ENCODE measurements around the gene SLC25A12. TPM values are rescaled to one million over a fixed set of nuclear protein-coding genes. Genes with fewer than 3 reads are reported as not detected.

SLC25A12 gene
- total RNA-seq, 2 experiments from 2014 or later: 28.1 to 32.3 TPM

- H3K9me3 ChIP-seq (ENCODE audit: low read length): no peaks in the 10 kb centered on the region
- POLR2A ChIA-PET: interaction anchor here (1.2 to 2.3 kb wide), 2 partner anchors 13 to 17 kb away, joined by 3 to 16 read pairs; partner anchors contain the start of gene HAT1
- no peaks in the 10 kb centered on the region for H3K4me1 ChIP-seq (ENCODE audit: insufficient read depth, low read length, poor library complexity, severe bottlenecking)
- no TSS peak for BruUV-seq (replicated peaks)
- H3K27ac ChIP-seq (ENCODE audit: low read depth, low read length, poor library complexity, severe bottlenecking): no peak overlapping the region
- H3K4me2 ChIP-seq (ENCODE audit: low read length): no peak overlapping the region
- no peak overlapping the region for H3K4me3 ChIP-seq (ENCODE audit: low read depth, low read length, poor library complexity, severe bottlenecking)
- DNase-seq (ENCODE audit: low spot score): no peak
- peaks cover 100% of the 10 kb centered on the region for H3K79me2 ChIP-seq (ENCODE audit: insufficient read depth, low read depth, low read length)
- CTCF ChIA-PET (ENCODE audit: unreplicated experiment): interaction anchor here (0.5 to 0.7 kb wide), 2 partner anchors 10 to 17 kb away, joined by 3 read pairs; partner anchors contain the start of gene HAT1
- TF ChIP-seq EZH2phosphoT487 (IDR thresholded peaks at IDR 0.05; ENCODE audit: borderline replicate concordance, low read depth, low read length) (no peak), CTCF (conservative IDR thresholded peaks at IDR 0.05; ENCODE audit: low read length) (no peak)
- peaks cover 79% of the 10 kb centered on the region for H3K36me3 ChIP-seq (ENCODE audit: insufficient read depth, low read length)
- H2AFZ ChIP-seq (ENCODE audit: low read length): no peak overlapping the region
- no peaks in the 10 kb centered on the region for H3K9me2 ChIP-seq (ENCODE audit: insufficient read depth, low read length)
- intact Hi-C loops (cut with micrococcal nuclease; ENCODE audit: unreplicated experiment): no loop called here
- peaks cover 13% of the 10 kb centered on the region; the same call in 1 of the 2 replicates for H4K20me1 ChIP-seq (ENCODE audit: insufficient read depth, low read length)
These were observed 45.7 kb upstream of the SLC25A12 start for GRCh38 chr2:171939743-171940071.

- H2AFZ ChIP-seq (ENCODE audit: low read length): no peak overlapping the region
- peaks cover 79% of the 10 kb centered on the region for H3K36me3 ChIP-seq (ENCODE audit: insufficient read depth, low read length)
- TF ChIP-seq CTCF (conservative IDR thresholded peaks at IDR 0.05; ENCODE audit: low read length) (no peak), EZH2phosphoT487 (IDR thresholded peaks at IDR 0.05; ENCODE audit: borderline replicate concordance, low read depth, low read length) (no peak)
- no peak overlapping the region for H3K4me2 ChIP-seq (ENCODE audit: low read length)
- H3K79me2 ChIP-seq (ENCODE audit: insufficient read depth, low read depth, low read length): peaks cover 98% of the 10 kb centered on the region
- ChIA-PET CTCF (ENCODE audit: unreplicated experiment) (interaction anchor here (0.5 kb wide), 1 partner anchor 17 kb away, joined by 3 read pairs; the partner anchor contains the start of gene HAT1), POLR2A (interaction anchor here (1.0 to 2.3 kb wide), 3 partner anchors 13 to 17 kb away, joined by 3 to 16 read pairs (median 4); partner anchors contain the start of gene HAT1)
- intact Hi-C loops (cut with micrococcal nuclease; ENCODE audit: unreplicated experiment): no loop called here
- BruUV-seq (replicated peaks): no TSS peak
- no peak overlapping the region for H3K27ac ChIP-seq (ENCODE audit: low read depth, low read length, poor library complexity, severe bottlenecking)
- H4K20me1 ChIP-seq (ENCODE audit: insufficient read depth, low read length): peaks cover 13% of the 10 kb centered on the region; the same call in 1 of the 2 replicates
- H3K4me3 ChIP-seq (ENCODE audit: low read depth, low read length, poor library complexity, severe bottlenecking): no peak overlapping the region
- no peaks in the 10 kb centered on the region for H3K9me2 ChIP-seq (ENCODE audit: insufficient read depth, low read length)
- DNase-seq (ENCODE audit: low spot score): no peak
- H3K9me3 ChIP-seq (ENCODE audit: low read length): no peaks in the 10 kb centered on the region
- H3K4me1 ChIP-seq (ENCODE audit: insufficient read depth, low read length, poor library complexity, severe bottlenecking): no peaks in the 10 kb centered on the region
These were observed 45.2 kb upstream of the SLC25A12 start for GRCh38 chr2:171939058-171939742.

- POLR2A ChIA-PET: no interaction called here
- no peak for TF ChIP-seq CTCF (conservative IDR thresholded peaks at IDR 0.05; ENCODE audit: low read length)
- TF ChIP-seq EZH2phosphoT487 (IDR thresholded peaks at IDR 0.05; ENCODE audit: borderline replicate concordance, low read depth, low read length): no peak
- Histone ChIP-seq H3K27ac (ENCODE audit: low read depth, low read length, poor library complexity, severe bottlenecking) (no peak overlapping the region), H3K79me2 (ENCODE audit: insufficient read depth, low read depth, low read length) (peaks cover 94% of the 10 kb centered on the region), H3K36me3 (ENCODE audit: insufficient read depth, low read length) (peaks cover 99% of the 10 kb centered on the region), H3K9me3 (ENCODE audit: low read length) (no peaks in the 10 kb centered on the region), H3K4me1 (ENCODE audit: insufficient read depth, low read length, poor library complexity, severe bottlenecking) (no peaks in the 10 kb centered on the region), H4K20me1 (ENCODE audit: insufficient read depth, low read length) (no peaks in the 10 kb centered on the region; the same call in 1 of the 2 replicates), H3K4me2 (ENCODE audit: low read length) (no peak overlapping the region), H3K4me3 (ENCODE audit: low read depth, low read length, poor library complexity, severe bottlenecking) (no peak overlapping the region), H3K9me2 (ENCODE audit: insufficient read depth, low read length) (no peaks in the 10 kb centered on the region), H2AFZ (ENCODE audit: low read length) (no peak overlapping the region)
- no TSS peak for BruUV-seq (replicated peaks)
- no peak for DNase-seq (ENCODE audit: low spot score)
- CTCF ChIA-PET (ENCODE audit: unreplicated experiment): no interaction called here
- intact Hi-C loops (cut with micrococcal nuclease; ENCODE audit: unreplicated experiment): no loop called here
These were observed 36.3 kb upstream of the SLC25A12 start for GRCh38 chr2:171930385-171930784.

Data from OCI-LY7 (cell line).